ENCODE measurements around the gene HSF2.

DNA sequence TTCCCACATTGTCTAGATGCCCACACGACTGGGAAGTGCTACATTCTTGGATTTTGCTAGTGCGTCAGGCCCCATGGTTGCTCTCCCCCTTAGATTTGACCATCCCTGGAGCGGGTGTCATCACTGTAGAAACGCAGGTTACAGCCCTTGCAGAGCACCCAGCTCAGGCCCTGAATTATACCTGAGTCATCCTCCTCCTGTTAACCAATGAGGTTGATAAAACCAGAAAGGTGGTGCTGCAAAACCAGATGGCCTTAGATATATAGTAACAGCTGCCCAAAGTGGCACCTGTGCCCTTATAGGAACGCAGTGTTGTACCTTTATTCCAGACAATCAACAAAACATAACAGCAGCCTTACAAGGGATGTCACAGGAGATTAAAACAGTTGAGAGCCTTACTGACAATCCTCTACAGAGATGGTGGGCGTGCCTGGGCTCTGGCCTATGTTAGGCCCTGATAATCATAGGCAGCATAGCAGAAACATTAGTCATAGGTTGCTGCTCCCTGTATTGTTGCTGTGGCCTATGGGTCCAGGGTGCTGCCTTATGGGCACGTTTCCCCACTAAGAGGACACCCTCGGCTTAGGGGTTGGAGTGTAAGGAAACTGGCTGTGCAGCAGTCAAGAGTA, 33.6 kb upstream of the HSF2 start:
- TF ChIP-seq POLR2A (IDR thresholded peaks at IDR 0.05) (no peak), CTCF (IDR thresholded peaks at IDR 0.05) (no peak)
